GM23248 (cell line): Measurements from ENCODE around the gene MRPS15. TPM values are rescaled to one million over a fixed set of nuclear protein-coding genes. Genes with fewer than 3 reads are reported as not detected.

ENCODE experiments used
- DNase-seq: peaks from one replicate; pipeline ENCODE4 v3.0.0-alpha.2; 2015
- H2AFZ ChIP-seq: fragments of 200-600 bp; sonication (generic); 2 replicates; pipeline ENCODE4 v1.6.1; 2016; ENCODE audit warnings: antibody characterized with exemption
- H3F3A ChIP-seq: fragments of 200-600 bp; sonication (generic); 2 replicates; pipeline ENCODE4 v1.6.1; 2016; ENCODE audit warnings: mild to moderate bottlenecking, antibody characterized with exemption, mixed run types; ENCODE audit not compliant: insufficient read depth
- H3K27ac ChIP-seq: fragments of 200-600 bp; sonication (generic); 2 replicates; pipeline ENCODE4 v1.5.1; 2016; ENCODE audit warnings: mild to moderate bottlenecking
- H3K27me3 ChIP-seq: fragments of 200-600 bp; sonication (generic); replicated peaks from 2 replicates; pipeline ENCODE4 v1.6.1; 2016; ENCODE audit warnings: mild to moderate bottlenecking; ENCODE audit not compliant: insufficient read depth
- H3K36me3 ChIP-seq: fragments of 200-600 bp; sonication (generic); 2 replicates; pipeline ENCODE4 v1.6.1; 2016; ENCODE audit warnings: low read depth, mild to moderate bottlenecking
- H3K4me1 ChIP-seq: fragments of 200-600 bp; sonication (generic); 2 replicates; pipeline ENCODE4 v1.6.1; 2016; ENCODE audit warnings: mild to moderate bottlenecking; ENCODE audit not compliant: insufficient read depth
- H3K4me2 ChIP-seq: fragments of 200-600 bp; sonication (generic); one replicate; pipeline ENCODE4 v1.6.1; 2016; ENCODE audit warnings: mild to moderate bottlenecking; ENCODE audit not compliant: unreplicated experiment
- H3K4me3 ChIP-seq: fragments of 200-600 bp; sonication (generic); 2 replicates; pipeline ENCODE4 v1.5.1; 2016; ENCODE audit warnings: mild to moderate bottlenecking
- H3K79me2 ChIP-seq: fragments of 200-600 bp; sonication (generic); 2 replicates; pipeline ENCODE4 v1.6.1; 2016; ENCODE audit warnings: mild to moderate bottlenecking; ENCODE audit not compliant: insufficient read depth
- H3K9ac ChIP-seq: fragments of 200-600 bp; sonication (generic); 2 replicates; pipeline ENCODE4 v1.6.1; 2016; ENCODE audit warnings: mild to moderate bottlenecking
- H3K9me2 ChIP-seq: fragments of 200-600 bp; sonication (generic); 2 replicates; pipeline ENCODE4 v1.6.1; 2016; ENCODE audit warnings: mixed run types, mild to moderate bottlenecking, moderate library complexity; ENCODE audit not compliant: insufficient read depth
- H3K9me3 ChIP-seq: fragments of 200-600 bp; sonication (generic); one replicate; pipeline ENCODE4 v1.6.1; 2017; ENCODE audit warnings: low read depth
- H4K20me1 ChIP-seq: fragments of 200-600 bp; sonication (generic); 2 replicates; pipeline ENCODE4 v1.6.0; 2016; ENCODE audit not compliant: insufficient read depth
- EZH2 ChIP-seq: fragments of 200-600 bp; sonication (generic); IDR thresholded peaks from 2 replicates; pipeline ENCODE4 v1.6.1; 2018; ENCODE audit warnings: antibody characterized with exemption, mild to moderate bottlenecking; ENCODE audit not compliant: insufficient read depth, poor library complexity, severe bottlenecking
- EZH2phosphoT487 ChIP-seq: fragments of 200-600 bp; sonication (generic); IDR thresholded peaks from 2 replicates; pipeline ENCODE4 v1.6.1; 2018; ENCODE audit warnings: antibody characterized with exemption, moderate library complexity, mild to moderate bottlenecking, low read depth; ENCODE audit not compliant: insufficient read depth
- WGBS, 2 experiments: methylation state at CpG; one replicate each; pipeline ENCODE4 v1.1.6; 2015 to 2017; ENCODE audit warnings: low lambda C conversion rate in 2 of 2, low coverage in 1 of 2; ENCODE audit errors: missing lambda C conversion rate in 2 of 2; 5-methylcytosine and 5-hydroxymethylcytosine counted together
- in situ Hi-C: fragments of 300-500 bp; cut with MboI; formaldehyde crosslinking; loops from 2 replicates; pipeline ENCODE4 v1.15.0; 2020
- polyA plus RNA-seq: library from polyadenylated mRNA; unstranded; fragments of >200 nt; fragmentation: Nextera tagmentation; extraction: Ambion mirVana; gene quantifications from 2 replicates; pipeline ENCODE4 v1.2.1, GENCODE V29; 2016
- total RNA-seq: library from RNA; depleted of rRNA; stranded (reverse); fragments of >200 nt; shearing (Covaris generic); gene quantifications from 2 replicates; pipeline ENCODE4 v1.2.3, GENCODE V29; 2014

Gene MRPS15
- total and polyA plus RNA-seq, 2 experiments from 2014 or later: 53.7 to 107 TPM

DNA sequence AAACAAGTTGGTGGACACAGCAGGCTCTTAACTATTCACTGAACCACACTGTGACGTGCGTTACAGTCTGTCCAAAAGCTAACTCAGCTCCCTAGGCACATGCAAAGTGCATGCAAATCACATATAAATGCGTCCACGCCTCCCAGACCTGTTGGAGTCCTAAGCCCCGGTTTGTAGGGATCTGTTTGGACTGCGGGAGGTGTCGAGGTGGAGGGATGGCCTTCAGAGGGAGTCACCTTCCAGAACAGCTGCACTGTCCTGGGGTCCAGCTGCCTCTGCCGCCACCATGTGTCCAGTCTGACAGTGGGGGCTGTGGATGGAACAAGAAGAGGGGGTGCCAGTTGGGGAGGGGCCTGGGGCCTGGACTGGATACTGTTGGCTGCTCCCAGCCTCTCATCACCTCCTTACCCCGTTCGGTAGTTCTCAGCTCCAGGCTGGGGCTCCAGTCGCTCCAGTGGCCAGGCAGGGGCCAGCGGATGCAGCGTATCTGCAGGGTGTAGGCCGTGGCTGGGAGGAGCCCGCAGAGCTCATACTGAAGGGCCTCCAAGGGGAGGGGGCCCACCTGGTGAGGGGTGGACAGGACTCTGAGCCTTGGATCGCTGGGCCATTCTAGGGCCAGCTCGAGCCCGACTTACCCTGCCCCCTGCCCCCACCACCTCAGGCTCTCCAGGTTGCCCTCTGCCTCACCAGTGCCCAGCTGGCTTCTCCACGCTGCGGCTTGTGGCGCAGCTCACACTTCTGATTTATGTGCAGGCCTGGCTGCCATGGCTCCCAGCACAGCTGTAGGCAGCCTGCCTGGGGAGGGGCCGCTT, 7.9 kb upstream of the MRPS15 start:
- Histone ChIP-seq H3K27ac (no peak overlapping the region), H3F3A (no peaks in the 10 kb centered on the region), H3K4me2 (no peak overlapping the region), H3K4me1 (no peaks in the 10 kb centered on the region), H3K9me2 (no peaks in the 10 kb centered on the region), H4K20me1 (no peaks in the 10 kb centered on the region), H2AFZ (no peak overlapping the region), H3K9ac (no peak overlapping the region), H3K79me2 (no peaks in the 10 kb centered on the region), H3K27me3 (no peaks in the 10 kb centered on the region; the same call in 1 of the 2 replicates), H3K36me3 (no peaks in the 10 kb centered on the region), H3K9me3 (no peaks in the 10 kb centered on the region), H3K4me3 (no peak overlapping the region)
- no peak for DNase-seq
- 46 to 53% methylated on average over 21 to 22 of the region's 22 CpGs for WGBS, 2 experiments
- in situ Hi-C loops: no loop called here
- TF ChIP-seq EZH2phosphoT487: no peak
- TF ChIP-seq EZH2: no peak

DNA sequence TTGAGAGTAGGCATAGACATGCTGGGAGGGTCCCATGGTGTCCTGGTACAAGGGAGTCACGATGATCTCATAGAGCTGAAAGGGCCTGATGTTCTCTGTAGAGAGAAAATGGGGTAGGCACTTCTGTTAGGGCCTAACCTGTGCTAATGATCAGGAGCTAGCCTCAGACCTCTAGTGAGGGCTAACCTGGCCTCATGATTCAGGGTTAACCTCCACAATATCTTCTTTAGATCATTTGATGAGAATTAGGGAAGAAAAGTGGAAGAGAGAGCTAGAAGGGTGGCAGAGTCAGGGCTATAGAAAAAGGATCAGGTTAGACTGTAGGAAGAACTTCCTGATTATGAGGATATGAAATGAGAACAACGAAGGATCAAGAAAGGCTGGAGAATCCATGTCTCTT, 5.0 kb upstream of the MRPS15 start:
- H3K79me2 ChIP-seq: no peaks in the 10 kb centered on the region
- H3K4me1 ChIP-seq: peaks cover 9% of the 10 kb centered on the region
- in situ Hi-C loops: no loop called here
- H4K20me1 ChIP-seq: no peaks in the 10 kb centered on the region
- H2AFZ ChIP-seq: no peak overlapping the region
- no peaks in the 10 kb centered on the region for H3K36me3 ChIP-seq
- 36 to 40% methylated on average over 2 of the region's 2 CpGs for WGBS, 2 experiments
- H3K4me2 ChIP-seq: no peak overlapping the region
- H3K9me2 ChIP-seq: no peaks in the 10 kb centered on the region
- no peak overlapping the region for H3K27ac ChIP-seq
- DNase-seq: no peak
- H3K9ac ChIP-seq: no peak overlapping the region
- H3K9me3 ChIP-seq: no peaks in the 10 kb centered on the region
- H3K4me3 ChIP-seq: no peak overlapping the region
- no peaks in the 10 kb centered on the region for H3F3A ChIP-seq
- TF ChIP-seq EZH2phosphoT487: no peak
- no peak for TF ChIP-seq EZH2
- no peaks in the 10 kb centered on the region for H3K27me3 ChIP-seq

DNA sequence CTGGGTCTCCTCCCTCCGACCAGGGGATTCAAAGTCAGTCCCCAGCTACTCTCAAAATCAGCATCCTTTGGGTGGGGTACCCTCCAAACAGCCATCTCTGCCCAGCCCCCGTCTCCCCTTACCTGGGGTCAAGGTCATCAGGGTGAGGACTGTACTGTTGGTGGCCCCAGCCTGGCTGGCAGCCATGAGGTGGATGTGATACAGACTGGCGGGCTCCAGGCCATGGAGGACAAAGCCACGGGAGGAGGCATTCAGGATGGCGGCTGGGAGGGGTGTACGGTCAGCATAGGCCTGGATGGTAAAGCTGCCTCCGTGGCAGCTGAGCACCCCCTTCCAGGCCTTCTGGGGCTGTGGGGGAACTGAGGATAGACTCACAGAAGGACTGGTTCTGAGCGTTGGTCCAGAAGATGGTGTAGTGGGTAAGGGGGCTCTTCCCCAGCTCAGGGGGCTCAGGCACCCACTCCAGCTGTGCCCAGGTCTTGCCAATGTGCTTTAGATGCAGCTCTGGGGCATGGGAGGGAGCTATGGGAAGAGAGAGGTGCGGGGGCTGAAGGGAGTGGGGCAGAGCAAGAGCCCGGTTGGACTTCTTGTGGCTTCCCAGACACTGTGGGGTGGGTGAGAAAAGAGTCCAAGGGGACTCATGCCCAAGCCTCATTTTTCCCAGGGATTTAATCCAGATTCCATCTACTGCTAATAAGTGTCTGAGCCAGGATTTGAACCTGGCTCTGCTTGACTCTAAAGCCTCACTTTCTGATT, 3.7 kb upstream of the MRPS15 start:
- DNase-seq: no peak
- no peak overlapping the region for H2AFZ ChIP-seq
- no peaks in the 10 kb centered on the region for H3K36me3 ChIP-seq
- no peak overlapping the region for H3K9ac ChIP-seq
- H3K79me2 ChIP-seq: peaks cover 12% of the 10 kb centered on the region
- H3K27ac ChIP-seq: no peak overlapping the region
- H3K4me2 ChIP-seq: no peak overlapping the region
- no peaks in the 10 kb centered on the region for H3F3A ChIP-seq
- no peaks in the 10 kb centered on the region for H3K9me2 ChIP-seq
- H4K20me1 ChIP-seq: no peaks in the 10 kb centered on the region
- in situ Hi-C loops: no loop called here
- H3K9me3 ChIP-seq: no peaks in the 10 kb centered on the region
- H3K4me3 ChIP-seq: no peak overlapping the region
- no peak for TF ChIP-seq EZH2phosphoT487
- no peak for TF ChIP-seq EZH2
- WGBS, 2 experiments: 78 to 80% methylated on average over 9 to 10 of the region's 10 CpGs
- H3K27me3 ChIP-seq: no peaks in the 10 kb centered on the region
- peaks cover 9% of the 10 kb centered on the region for H3K4me1 ChIP-seq

DNA sequence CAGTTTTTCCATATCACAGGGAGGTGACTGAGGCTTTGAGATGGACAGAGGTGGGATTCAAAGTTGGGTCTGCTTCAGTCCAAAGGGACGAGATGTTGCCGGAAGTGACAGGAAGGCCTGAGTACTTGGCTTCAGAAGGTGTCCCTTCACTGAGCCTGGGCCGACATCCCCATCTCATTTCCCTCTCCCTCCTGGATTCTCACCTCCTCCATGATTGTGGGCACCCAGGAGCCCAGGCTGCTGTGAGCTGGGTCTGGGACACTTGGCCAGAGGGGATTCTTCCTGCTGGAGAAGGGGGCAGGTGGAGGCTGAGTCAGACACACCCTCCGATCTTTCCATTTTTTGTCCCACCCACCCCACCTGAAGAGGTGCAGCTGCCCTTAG, 2.8 kb upstream of the MRPS15 start:
- DNase-seq: no peak
- H3K9me2 ChIP-seq: no peaks in the 10 kb centered on the region
- H3K9me3 ChIP-seq: no peaks in the 10 kb centered on the region
- no peaks in the 10 kb centered on the region for H3F3A ChIP-seq
- H3K9ac ChIP-seq: no peak overlapping the region
- H3K79me2 ChIP-seq: peaks cover 14% of the 10 kb centered on the region
- H3K4me2 ChIP-seq: no peak overlapping the region
- WGBS, 2 experiments: 95 to 98% methylated on average over 4 of the region's 4 CpGs
- no peak overlapping the region for H3K4me3 ChIP-seq
- no peaks in the 10 kb centered on the region for H3K27me3 ChIP-seq
- H3K27ac ChIP-seq: no peak overlapping the region
- TF ChIP-seq EZH2phosphoT487 (no peak), EZH2 (no peak)
- H3K4me1 ChIP-seq: peaks cover 9% of the 10 kb centered on the region
- no peaks in the 10 kb centered on the region for H3K36me3 ChIP-seq
- H4K20me1 ChIP-seq: no peaks in the 10 kb centered on the region
- in situ Hi-C loops: no loop called here
- H2AFZ ChIP-seq: no peak overlapping the region
